Cerebellar nuclear complex (tissue), 1 donor: ENCODE results near the gene DDIT4.
"Not testable (repeated sequence)": the region's sequence is repeated elsewhere in the genome, so short reads cannot be mapped to it uniquely, and the experiment has no call there.

ENCODE experiments used
- DNase-seq, 2 experiments: peaks; one replicate each; lab custom pipeline; 2025; lab: John Stamatoyannopoulos, UW

The DDIT4 gene

GRCh38 chr10:72295330-72295910 is 21.7 kb downstream of the DDIT4 start:
- no peak for DNase-seq

- DNase-seq: not testable (repeated sequence)
Observed at GRCh38 chr10:72296829-72297280, 23.1 kb downstream of the DDIT4 start.

DNA sequence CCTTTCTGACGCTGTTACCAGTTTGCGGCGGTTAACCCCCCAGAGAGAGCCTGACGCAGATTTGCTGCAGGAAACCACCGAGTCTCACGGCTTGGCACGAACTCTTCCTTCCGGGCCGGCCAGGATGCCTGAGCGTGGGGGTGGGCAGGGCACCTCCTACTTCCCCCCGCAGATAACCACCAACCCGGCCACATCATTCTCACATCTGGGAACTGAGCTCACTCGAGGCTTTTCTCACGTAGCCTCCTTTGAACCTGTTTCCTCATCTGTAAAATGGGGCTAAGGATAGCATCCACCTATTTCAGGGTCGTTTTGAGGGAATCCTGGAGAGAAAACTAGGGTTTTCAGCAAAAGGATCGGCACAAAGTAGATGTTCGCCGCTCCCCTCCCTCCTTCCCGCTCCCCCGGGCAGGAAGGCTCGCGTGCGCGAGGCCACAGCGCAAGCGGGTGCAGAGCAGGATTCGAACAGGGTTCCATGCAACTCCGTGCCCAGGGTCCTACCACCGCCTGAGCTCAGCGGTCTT is 23.6 kb downstream of the DDIT4 start:
- no peak for DNase-seq

DNA sequence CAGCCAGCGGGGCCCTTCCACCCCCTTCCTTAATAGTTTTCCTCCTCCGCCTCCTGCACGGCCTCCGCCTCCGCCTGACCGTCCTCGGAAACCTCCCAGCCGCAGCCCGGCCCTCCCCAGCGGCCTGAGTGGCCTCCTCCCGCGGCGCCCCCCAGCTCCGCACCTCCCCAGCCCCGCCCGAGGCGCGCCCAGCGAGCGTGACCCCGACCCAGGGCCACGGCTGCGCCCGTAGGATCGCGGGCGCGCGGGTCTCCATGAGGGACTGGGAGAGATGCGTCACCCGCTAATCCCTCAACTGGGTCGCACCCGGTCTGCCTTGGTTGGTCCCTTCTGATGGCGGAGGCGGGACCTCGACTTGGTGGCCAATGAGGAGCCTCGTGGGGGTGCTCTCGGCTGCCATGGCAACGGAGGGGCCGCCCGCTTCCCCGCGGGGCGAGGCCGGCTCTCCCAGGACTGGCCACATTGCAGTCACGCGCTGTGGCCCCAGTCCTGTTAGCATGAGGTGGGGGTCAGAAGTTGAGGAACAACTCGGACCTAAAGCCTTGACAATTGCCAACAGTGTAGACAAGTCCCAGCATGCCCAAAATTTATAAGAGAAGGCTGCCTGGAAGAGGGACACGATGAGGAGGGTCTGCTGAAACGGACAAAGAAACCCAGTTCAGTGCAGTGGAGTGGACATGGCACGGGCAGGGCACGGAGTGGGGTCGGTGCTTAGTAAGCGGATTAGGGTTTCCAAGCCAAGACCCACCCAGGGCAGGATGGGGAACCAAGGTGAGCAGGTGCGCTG is 24.3 kb downstream of the DDIT4 start:
- DNase-seq: peak; percentile 94 to 98

GRCh38 chr10:72298592-72299519 is 25.1 kb downstream of the DDIT4 start:
- DNase-seq: no peak

DNA sequence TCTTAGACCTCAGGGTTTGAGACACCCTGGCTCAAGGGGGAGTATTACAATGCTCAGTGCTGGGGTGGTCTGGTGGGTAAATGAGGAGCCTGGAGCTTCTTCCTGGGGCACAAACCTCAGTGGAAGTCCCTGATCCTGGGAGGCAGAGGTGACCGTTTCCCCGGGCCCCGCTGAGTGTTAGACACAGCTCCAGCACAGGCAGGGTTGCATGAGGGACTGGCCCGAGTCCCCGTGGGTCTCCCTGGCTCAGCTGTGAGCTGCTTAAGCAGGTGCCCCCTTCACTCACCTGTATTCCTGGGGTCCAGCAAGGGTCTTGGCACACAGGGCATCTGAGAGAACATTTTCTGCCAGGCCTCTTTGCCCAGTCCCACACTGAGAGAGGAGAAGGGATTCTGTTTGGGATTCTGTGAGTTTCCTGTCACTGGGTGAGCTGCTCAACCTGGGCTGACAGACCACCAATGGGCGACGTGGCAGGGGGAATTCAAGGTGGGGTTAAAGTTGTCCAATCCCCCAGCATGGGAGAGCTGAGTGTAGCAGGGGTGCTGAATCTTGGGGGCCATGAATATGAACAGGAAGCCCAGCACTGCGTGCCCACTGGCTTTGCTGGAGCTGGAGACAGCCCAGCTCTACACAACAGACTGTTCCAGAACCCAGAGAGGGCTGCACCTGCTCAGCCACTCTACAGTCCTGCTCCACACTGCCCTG is 29.9 kb downstream of the DDIT4 start:
- DNase-seq: no peak

GRCh38 chr10:72306215-72306760 is 32.6 kb downstream of the DDIT4 start:
- no peak for DNase-seq

- DNase-seq: not testable (repeated sequence)
Observed at GRCh38 chr10:72307711-72308110, 34.0 kb downstream of the DDIT4 start.

DNA sequence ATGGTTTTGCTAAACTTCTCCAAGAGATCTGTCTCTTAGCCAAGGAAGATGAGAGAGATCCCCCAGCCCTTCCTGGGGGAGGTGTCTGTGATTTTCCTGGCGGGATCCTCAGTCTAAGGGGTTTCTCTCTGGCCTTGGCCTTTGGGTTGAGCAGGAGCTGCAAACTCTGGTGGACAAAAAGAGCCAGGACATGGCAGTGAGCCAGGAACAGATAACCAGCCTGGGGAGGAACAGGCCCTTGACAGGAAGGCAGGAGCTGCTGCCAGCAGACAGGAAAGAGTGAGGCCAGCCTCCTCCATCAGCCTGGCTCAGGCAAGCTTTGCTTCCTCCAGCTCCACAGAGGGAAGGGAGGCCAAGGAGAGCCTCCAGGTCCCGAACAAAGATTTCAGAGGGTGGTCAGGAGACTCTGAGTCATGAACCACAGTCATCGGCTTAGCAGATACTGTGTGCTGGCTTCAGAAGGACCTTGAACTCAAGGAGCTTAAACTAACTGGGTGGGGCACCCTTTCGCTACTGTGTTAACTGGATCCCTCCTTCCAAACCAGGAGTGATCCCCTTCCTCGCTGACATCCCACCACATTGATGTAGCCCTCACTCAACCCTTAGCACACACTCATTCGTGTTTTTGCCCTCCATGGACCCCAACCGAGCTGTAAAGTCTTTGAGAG is 34.7 kb downstream of the DDIT4 start:
- peak; percentile 48 to 90 for DNase-seq

- no peak for DNase-seq
Observed at GRCh38 chr10:72309290-72310240, 35.8 kb downstream of the DDIT4 start.

DNA sequence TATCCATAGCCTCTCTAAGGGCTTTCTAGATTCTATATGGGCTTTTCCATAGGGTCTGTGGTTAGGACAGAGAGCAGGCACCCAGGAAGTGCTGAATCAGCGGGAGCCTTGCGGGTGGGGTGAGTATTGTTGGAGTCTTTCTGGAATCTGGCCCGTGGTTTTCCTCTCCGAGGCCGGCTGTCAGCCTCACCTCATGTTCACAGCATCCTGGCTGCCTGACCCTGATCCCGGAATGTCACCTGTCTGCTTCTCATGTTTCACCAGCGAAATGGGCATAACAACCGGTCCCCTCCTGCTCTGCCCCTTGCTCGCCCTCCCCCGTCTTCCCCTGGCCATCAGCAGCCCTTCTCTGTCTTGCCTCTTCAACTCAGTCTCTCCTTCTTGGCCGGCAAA is 36.5 kb downstream of the DDIT4 start:
- DNase-seq: no peak

GRCh38 chr10:72310636-72311035 is 36.9 kb downstream of the DDIT4 start:
- DNase-seq: no peak

DNA sequence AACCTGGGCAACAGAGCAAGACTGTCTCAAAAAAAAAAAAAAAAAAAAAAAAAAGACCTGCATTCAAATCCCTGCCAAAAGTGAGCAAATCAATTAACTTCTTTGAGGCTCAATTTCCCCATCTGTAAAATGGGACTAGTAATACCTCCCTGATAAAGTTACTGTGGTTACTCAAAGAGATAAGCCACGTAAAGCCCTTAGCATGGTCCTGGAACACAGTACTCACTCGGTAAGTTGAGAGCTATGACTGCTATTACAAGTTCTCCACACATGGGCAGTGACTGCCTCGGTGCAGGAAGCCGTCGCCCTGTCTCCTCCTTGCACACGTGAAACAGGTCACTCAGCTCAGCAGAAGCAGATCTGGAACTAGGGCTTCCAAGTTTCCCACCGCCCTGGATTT is 37.9 kb downstream of the DDIT4 start:
- no peak for DNase-seq

GRCh38 chr10:72312865-72313391 is 39.2 kb downstream of the DDIT4 start:
- DNase-seq: no peak

DNA sequence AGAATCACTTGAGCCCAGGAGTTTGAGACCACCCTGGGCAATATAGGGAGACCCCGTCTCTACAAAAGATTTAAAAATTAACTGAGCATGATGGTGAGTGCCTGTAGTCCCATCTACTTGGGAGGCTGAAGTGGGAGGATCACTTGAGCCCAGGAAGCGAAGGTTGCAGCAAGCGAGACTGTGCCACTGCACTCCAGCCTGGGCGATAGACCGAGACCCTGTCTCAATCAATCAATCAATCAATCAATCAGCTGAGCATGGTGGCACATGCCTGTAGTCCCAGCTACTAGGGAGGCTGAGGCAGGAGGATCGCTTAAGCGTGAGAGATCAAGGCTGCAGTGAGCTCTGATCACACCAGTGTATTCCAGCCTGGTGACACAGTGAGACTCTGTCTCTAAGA is 40.5 kb downstream of the DDIT4 start:
- no peak for DNase-seq

- no peak for DNase-seq
Observed at GRCh38 chr10:72315054-72315453, 41.3 kb downstream of the DDIT4 start.

- DNase-seq: peak in 1 of 2 experiments; percentile 50
Observed at GRCh38 chr10:72315611-72316385, 42.1 kb downstream of the DDIT4 start.

GRCh38 chr10:72316386-72316700 is 42.6 kb downstream of the DDIT4 start:
- no peak for DNase-seq
